Cardiac fibroblast (primary cell): Measurements from ENCODE around the gene DDI2.

ENCODE experiments used
- DNase-seq, 2 donors: peaks; one replicate each; pipeline versions ENCODE4 v3.0.0 to v3.0.0-alpha.2; 2010; ENCODE audit warnings: low read depth in 2 of 2
- H3K4me3 ChIP-seq, 2 donors: replicated peaks in 1 of 2; 1 replicate in 1 of 2; 2 replicates in 1 of 2; pipeline ENCODE4 v1.5.1; 2011; ENCODE audit warnings: low read depth in 2 of 2, low read length in 2 of 2, mild to moderate bottlenecking in 2 of 2, moderate library complexity in 1 of 2
- TF ChIP-seq, protein P1 (sequence below): IDR thresholded peaks from one replicate; pipeline ENCODE4 v1.5.1; 2011; ENCODE audit warnings: low read depth, mild to moderate bottlenecking, low read length, inconsistent platforms

The DDI2 gene

GRCh38 chr1:15702722-15703550 is 85.7 kb downstream of the DDI2 start:
- DNase-seq, result peak in 1 of 2 donors; percentile 43
- TF ChIP-seq, protein P1, sequence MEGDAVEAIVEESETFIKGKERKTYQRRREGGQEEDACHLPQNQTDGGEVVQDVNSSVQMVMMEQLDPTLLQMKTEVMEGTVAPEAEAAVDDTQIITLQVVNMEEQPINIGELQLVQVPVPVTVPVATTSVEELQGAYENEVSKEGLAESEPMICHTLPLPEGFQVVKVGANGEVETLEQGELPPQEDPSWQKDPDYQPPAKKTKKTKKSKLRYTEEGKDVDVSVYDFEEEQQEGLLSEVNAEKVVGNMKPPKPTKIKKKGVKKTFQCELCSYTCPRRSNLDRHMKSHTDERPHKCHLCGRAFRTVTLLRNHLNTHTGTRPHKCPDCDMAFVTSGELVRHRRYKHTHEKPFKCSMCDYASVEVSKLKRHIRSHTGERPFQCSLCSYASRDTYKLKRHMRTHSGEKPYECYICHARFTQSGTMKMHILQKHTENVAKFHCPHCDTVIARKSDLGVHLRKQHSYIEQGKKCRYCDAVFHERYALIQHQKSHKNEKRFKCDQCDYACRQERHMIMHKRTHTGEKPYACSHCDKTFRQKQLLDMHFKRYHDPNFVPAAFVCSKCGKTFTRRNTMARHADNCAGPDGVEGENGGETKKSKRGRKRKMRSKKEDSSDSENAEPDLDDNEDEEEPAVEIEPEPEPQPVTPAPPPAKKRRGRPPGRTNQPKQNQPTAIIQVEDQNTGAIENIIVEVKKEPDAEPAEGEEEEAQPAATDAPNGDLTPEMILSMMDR, result peak; percentile 45

DNA sequence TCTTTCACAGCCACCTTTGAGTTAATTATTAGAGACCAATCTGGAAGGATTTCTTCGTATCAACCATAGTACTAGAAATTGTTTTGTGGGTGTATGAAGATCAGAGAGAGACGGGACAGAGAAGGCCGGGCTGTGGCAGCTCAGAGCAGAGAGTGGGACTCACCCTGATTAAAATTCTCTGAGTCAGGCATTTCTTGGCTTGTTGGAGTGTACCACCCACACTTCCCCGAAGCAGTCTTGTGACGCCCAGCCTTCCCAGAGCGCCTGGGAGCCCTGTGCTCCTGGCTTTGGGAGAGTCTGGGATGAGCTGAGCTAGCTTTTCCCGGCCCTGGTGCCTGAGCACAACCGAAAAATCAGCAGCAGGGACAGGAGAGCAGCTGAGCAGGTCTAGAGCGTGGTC is 86.3 kb downstream of the DDI2 start:
- TF ChIP-seq, protein P1, result no peak
- DNase-seq, result peak; percentile 87 to 96
- H3K4me3 ChIP-seq, result peak overlapping the region in 1 of 2 donors; percentile 8

More at GRCh38 chr1:15702722-15703550, 85.7 kb downstream of the DDI2 start:
- no peak overlapping the region for H3K4me3 ChIP-seq

DNA sequence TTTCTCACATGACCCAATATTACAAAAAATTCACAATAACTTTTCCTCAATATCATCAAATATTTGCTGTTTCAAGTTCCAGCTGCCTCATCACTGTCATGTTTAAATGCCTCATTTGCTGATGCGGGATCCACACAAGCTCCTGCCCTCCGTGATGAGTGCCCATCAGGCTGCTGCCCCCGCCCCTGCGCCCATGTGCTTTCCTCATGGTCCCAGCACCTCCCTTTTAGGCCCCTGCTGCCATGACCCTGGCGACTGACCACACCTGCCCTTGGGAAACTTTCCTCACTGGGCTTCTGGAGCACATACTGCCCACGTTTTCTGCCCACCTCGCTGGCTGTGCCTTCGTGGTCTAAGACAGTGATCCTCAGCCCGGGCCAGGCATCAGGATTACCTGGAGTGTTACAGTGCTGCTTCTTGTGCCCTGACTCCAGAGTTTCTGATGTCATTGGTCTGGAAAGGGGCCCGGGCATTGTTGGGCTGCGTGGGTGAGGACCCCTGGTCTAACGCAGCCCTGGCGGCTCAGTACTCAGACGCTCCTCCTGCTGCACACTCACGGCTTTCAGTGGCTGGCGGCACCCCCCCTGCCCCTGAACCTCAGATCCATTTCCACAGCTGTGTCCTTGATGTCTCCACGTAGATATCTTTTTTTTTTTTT is 87.4 kb downstream of the DDI2 start:
- DNase-seq, result no peak
- TF ChIP-seq, protein P1, result no peak
- no peak overlapping the region for H3K4me3 ChIP-seq

DNA sequence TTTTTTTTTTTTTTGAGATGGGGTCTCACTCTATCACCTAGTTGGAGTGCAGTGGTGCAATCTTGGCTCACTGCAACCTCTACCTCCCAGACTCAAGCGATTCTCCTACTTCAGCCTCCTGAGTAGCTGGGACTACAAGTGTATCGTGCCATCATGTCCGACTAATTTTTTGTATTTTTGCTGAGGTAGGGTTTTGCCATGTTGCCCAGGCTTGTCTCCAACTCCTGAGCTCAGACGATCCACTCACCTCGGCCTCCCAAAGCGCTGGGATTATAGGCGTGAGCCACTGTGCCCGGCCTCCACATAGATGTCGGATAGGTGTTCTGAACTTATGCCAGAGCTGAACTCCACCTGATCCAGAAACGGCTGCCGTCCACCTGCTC is 87.9 kb downstream of the DDI2 start:
- TF ChIP-seq, protein P1, result no peak
- no peak for DNase-seq
- no peak overlapping the region for H3K4me3 ChIP-seq

DNA sequence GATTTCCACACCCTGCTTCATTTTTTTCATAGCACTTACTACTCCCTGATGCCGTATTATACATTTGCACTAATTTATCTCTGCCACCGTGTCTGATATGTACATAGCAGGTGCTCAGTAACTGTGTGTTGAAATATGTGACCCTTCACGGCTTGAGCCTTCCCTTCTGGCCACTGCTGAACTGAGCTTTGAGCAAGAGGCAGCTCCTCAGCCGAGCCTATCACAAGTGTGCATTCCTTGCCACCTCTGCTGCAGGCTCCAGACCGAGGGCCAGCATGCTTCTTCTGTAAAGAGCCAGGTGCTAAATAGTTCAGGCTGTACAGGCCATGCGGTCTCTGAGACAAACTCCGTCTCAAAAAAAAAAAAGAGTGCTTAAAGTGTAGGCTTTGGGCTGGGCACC is 89.5 kb downstream of the DDI2 start:
- TF ChIP-seq, protein P1, result no peak
- no peak for DNase-seq
- no peak overlapping the region for H3K4me3 ChIP-seq

GRCh38 chr1:15707239-15707925 is 90.1 kb downstream of the DDI2 start:
- no peak overlapping the region for H3K4me3 ChIP-seq
- DNase-seq, result no peak
- TF ChIP-seq, protein P1, result no peak
